ENCODE results near the gene HNRNPLL.

Gene HNRNPLL

DNA sequence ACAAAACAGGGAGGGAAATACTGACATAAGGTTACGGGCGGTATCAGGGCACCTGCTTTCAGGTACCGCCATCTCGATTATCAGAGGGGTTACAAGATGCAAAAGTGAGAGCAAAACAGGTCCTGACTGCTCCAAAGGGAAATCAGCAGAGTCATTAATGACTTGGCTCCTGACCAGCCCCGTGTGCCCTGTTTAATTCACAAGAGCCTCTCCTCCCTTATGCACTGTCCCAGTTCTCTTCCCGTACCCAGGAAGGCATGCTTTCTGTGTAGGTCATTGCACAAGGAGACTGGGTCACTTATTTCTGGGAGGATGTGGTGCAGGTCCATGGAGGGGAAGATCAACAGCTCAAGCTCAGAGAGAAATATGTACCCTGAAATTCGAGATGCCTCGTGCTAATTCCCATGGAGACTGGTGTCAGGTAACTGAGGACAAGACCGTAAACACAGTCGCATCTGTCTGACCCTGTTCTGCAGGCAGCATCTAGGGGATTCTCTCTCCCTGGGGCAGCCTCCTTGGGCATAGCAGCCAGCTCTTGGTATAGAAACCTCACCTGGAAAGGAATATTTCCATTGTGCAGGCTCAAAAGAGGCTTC lies 79.9 kb downstream of the HNRNPLL start:
- Mint-ChIP-seq H3K36me3 (ENCODE audit: insufficient read depth) (peaks cover 3% of the 10 kb centered on the region), H3K9me3 (no peaks in the 10 kb centered on the region), H3K27ac (no peak overlapping the region), H3K27me3 (peaks cover 12 to 26% of the 10 kb centered on the region in 2 donors), H3K4me3 (no peak overlapping the region), H3K4me1 (ENCODE audit: low read depth in 2 of 2) (no peaks in the 10 kb centered on the region)
- ATAC-seq (replicated peaks) (no peak), DNase-seq (no peak)

- Mint-ChIP-seq H3K9me3 (no peaks in the 10 kb centered on the region), H3K36me3 (ENCODE audit: insufficient read depth) (no peaks in the 10 kb centered on the region), H3K4me1 (ENCODE audit: low read depth in 2 of 2) (no peaks in the 10 kb centered on the region), H3K27ac (no peak overlapping the region), H3K4me3 (no peak overlapping the region), H3K27me3 (peaks cover 12 to 21% of the 10 kb centered on the region in 2 donors)
- ATAC-seq (replicated peaks) (no peak), DNase-seq (no peak)
Measured at GRCh38 chr2:38521835-38522234, 80.9 kb downstream of the HNRNPLL start.

DNA sequence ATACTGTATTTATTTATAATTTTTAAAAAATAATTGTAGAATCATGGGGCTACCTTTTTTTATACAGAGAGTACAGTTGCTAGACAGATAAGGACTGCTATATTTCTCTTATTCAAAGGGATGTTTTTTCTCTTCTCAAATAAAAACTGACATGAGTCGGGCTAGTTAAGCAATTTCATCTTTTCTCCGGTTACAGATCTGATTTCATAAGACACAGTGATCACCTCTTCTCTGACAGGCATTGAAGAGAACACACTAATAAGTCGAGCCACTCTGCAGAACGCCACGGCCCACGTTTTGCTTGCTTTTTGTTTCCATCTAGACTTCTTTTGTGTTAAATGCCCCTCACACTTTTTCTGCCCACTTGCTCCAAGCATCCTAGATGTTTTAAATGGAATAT lies 85.4 kb downstream of the HNRNPLL start:
- no peak overlapping the region for H3K27ac Mint-ChIP-seq

GRCh38 chr2:38516526-38516925 lies 86.2 kb downstream of the HNRNPLL start:
- Mint-ChIP-seq H3K9me3 (no peaks in the 10 kb centered on the region), H3K36me3 (ENCODE audit: insufficient read depth) (no peaks in the 10 kb centered on the region), H3K4me1 (ENCODE audit: low read depth in 2 of 2) (no peaks in the 10 kb centered on the region), H3K27me3 (peaks cover 9 to 23% of the 10 kb centered on the region in 2 donors), H3K27ac (no peak overlapping the region), H3K4me3 (no peak overlapping the region)
- no peak for ATAC-seq (replicated peaks)
- DNase-seq = no peak

More for the DNA sequence above, 85.4 kb downstream of the HNRNPLL start:
- Mint-ChIP-seq H3K4me1 (ENCODE audit: low read depth in 2 of 2) (no peaks in the 10 kb centered on the region), H3K36me3 (ENCODE audit: insufficient read depth) (no peaks in the 10 kb centered on the region), H3K27me3 (peaks cover 9 to 23% of the 10 kb centered on the region in 2 donors), H3K4me3 (no peak overlapping the region), H3K9me3 (no peaks in the 10 kb centered on the region)
- DNase-seq (no peak), ATAC-seq (replicated peaks) (no peak)

- Mint-ChIP-seq H3K27ac (no peak overlapping the region), H3K27me3 (peaks cover 9 to 23% of the 10 kb centered on the region in 2 donors), H3K36me3 (ENCODE audit: insufficient read depth) (no peaks in the 10 kb centered on the region), H3K4me3 (no peak overlapping the region), H3K9me3 (no peaks in the 10 kb centered on the region), H3K4me1 (ENCODE audit: low read depth in 2 of 2) (no peaks in the 10 kb centered on the region)
- ATAC-seq (replicated peaks) (no peak), DNase-seq (no peak)
Measured at GRCh38 chr2:38516122-38516521, 86.6 kb downstream of the HNRNPLL start.

DNA sequence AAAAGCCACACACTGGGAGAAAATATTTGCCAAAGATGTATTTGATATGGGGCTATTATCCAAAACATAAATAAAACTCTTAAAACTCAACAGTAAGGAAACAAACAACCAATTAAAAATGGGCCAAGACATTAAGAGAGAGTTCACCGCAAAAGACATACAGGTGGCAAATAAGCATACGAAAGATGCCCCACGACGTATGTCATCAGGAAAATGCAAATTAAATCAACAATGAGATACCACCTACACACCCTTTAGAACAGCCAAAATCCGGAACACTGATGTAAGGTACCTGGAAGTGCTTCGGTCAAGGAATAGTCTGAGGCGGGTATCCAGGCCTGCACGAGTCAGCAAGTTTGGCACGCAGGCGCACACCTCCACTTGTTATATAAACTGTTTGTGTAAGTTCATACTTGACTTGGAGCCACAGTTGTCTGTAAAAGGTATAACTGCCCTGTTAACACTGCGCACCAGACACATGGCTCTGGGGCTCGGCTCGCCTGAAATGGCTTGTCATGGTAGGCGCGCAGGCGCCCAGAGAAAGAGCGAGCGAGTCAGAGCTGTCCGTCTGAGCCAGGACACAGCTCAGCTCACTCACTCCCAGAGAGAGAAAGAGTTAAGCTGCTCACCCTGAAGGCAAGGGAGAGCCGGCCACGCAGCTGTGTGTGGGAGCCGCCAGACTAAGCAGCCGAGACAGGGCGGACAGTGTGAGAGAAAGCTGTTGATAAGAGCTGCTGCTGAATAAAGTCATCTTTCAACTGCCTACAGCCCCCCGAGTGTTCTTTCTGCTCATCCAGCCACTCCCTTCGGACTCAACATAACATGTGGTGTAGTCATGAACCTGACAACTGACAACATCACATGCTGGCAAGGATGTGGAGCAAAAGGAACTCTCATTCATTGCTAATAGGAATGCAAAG lies 87.3 kb downstream of the HNRNPLL start:
- Mint-ChIP-seq H3K36me3 (ENCODE audit: insufficient read depth) (no peaks in the 10 kb centered on the region), H3K9me3 (no peaks in the 10 kb centered on the region), H3K4me3 (no peak overlapping the region), H3K27ac (no peak overlapping the region), H3K27me3 (peaks cover 9 to 23% of the 10 kb centered on the region in 2 donors), H3K4me1 (ENCODE audit: low read depth in 2 of 2) (no peaks in the 10 kb centered on the region)
- DNase-seq (no peak), ATAC-seq (replicated peaks) (no peak)

DNA sequence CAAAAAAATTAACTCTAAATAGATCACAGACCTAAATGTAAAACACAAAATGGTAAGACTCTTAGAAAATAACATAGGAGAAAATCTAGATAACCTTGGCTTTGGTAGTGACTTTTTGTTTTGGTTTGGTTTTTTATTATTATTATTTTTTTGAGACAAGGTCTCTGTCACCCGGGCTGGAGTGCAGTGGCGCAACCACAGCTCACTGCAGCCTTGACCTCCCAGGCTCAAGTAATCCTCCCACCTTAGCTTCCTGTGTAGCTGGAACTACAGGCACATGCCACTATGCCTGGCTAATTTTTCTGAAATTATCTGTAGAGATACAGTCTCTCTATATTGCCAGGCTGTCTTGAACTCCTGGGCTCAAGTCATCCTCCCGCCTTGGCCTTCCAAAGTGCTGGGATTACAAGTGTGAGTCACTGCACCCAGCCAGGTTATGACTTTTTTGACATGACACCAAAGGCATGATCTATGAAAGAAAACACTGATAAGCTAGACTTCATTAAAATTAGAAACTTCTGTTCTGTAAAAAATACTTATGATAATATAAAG lies 88.0 kb downstream of the HNRNPLL start:
- DNase-seq (no peak), ATAC-seq (replicated peaks) (no peak)
- Mint-ChIP-seq H3K4me3 (no peak overlapping the region), H3K9me3 (no peaks in the 10 kb centered on the region), H3K27ac (no peak overlapping the region), H3K27me3 (peaks cover 9 to 23% of the 10 kb centered on the region in 2 donors), H3K4me1 (ENCODE audit: low read depth in 2 of 2) (no peaks in the 10 kb centered on the region), H3K36me3 (ENCODE audit: insufficient read depth) (no peaks in the 10 kb centered on the region)

GRCh38 chr2:38512211-38512610 lies 90.5 kb downstream of the HNRNPLL start:
- ATAC-seq (replicated peaks) (no peak), DNase-seq (no peak)
- Mint-ChIP-seq H3K36me3 (ENCODE audit: insufficient read depth) (no peaks in the 10 kb centered on the region), H3K4me3 (no peak overlapping the region), H3K27ac (no peak overlapping the region), H3K27me3 (peaks cover 9 to 23% of the 10 kb centered on the region in 2 donors), H3K4me1 (ENCODE audit: low read depth in 2 of 2) (peaks cover 4 to 6% of the 10 kb centered on the region in 2 donors), H3K9me3 (no peaks in the 10 kb centered on the region)

Measured in effector memory CD8-positive, alpha-beta T cell (primary cell).